GM12878 (cell line): ENCODE measurements around the gene ZCCHC24. TPM values are rescaled to one million over a fixed set of nuclear protein-coding genes. Genes with fewer than 3 reads are reported as not detected.

Experiments used
- ASH2L ChIP-seq: fragments of 300-600, 200-600 bp; sonication (generic); IDR thresholded peaks from 2 replicates; pipeline ENCODE4 v1.6.1; 2017; ENCODE audit warnings: low read depth, mild to moderate bottlenecking, borderline replicate concordance
- GABPA ChIP-seq: IDR thresholded peaks from 2 replicates; pipeline ENCODE4 v1.6.1; 2014; ENCODE audit warnings: antibody characterized with exemption, low read depth, mild to moderate bottlenecking, inconsistent platforms
- HDAC6 ChIP-seq: fragments of 200-600 bp; sonication (generic); IDR thresholded peaks from one replicate; pipeline ENCODE4 v1.8.0; 2017; ENCODE audit warnings: antibody characterized with exemption; ENCODE audit not compliant: unreplicated experiment
- NFYA ChIP-seq: IDR thresholded peaks from 2 replicates; pipeline ENCODE4 v1.6.1; 2011; ENCODE audit warnings: low read depth, mild to moderate bottlenecking, low read length, improper control_type of control experiment, borderline replicate concordance
- NFYB ChIP-seq: IDR thresholded peaks from 2 replicates; pipeline ENCODE4 v1.6.1; 2011; ENCODE audit warnings: low read depth, mild to moderate bottlenecking, low read length, improper control_type of control experiment, moderate library complexity; ENCODE audit not compliant: insufficient read depth
- POLR2A ChIP-seq: IDR thresholded peaks from 2 replicates; pipeline ENCODE4 v1.6.1; 2011; ENCODE audit warnings: low read depth, mild to moderate bottlenecking, low read length
- RAD21 ChIP-seq: IDR thresholded peaks from 2 replicates; pipeline ENCODE4 v1.6.1; 2011; ENCODE audit warnings: mild to moderate bottlenecking, low read depth, low read length, moderate library complexity; ENCODE audit not compliant: insufficient read depth
- SP1 ChIP-seq: IDR thresholded peaks from one replicate; pipeline ENCODE4 v1.6.1; 2011; ENCODE audit warnings: low read depth, low read length
- YBX1 ChIP-seq: fragments of 450-650 bp; IDR thresholded peaks from 2 replicates; pipeline ENCODE4 v1.6.1; 2016; ENCODE audit warnings: antibody characterized with exemption
- ZNF217 ChIP-seq: fragments of 450-650 bp; IDR thresholded peaks from 2 replicates; pipeline ENCODE4 v1.6.1; 2017; ENCODE audit warnings: antibody characterized with exemption, mild to moderate bottlenecking
- polyA plus RNA-seq, 11 experiments: library from polyadenylated mRNA; depleted of rRNA in 4 of 11; unstranded in 6 of 11; stranded (reverse) in 5 of 11; fragments of >200 nt; fragmentation: Nextera tagmentation in 4 of 11; fragmentation: Illumina TruSeq in 1 of 11; extraction: Ambion mirVana in 4 of 11; extraction: Trizol in 1 of 11; gene quantifications; 1 replicate in 1 of 11; 2 replicates in 10 of 11; pipeline versions ENCODE4 v1.2.1 to v1.2.3, GENCODE V29; 2011 to 2016; ENCODE audit warnings: inconsistent platforms in 2 of 11, missing spikeins in 2 of 11, low read depth in 1 of 11
- total RNA-seq, 4 experiments: library from RNA; depleted of rRNA in 3 of 4; stranded (reverse); fragments of >200 nt in 3 of 4; fragmentation: Illumina TruSeq in 1 of 4; extraction: Trizol in 1 of 4; gene quantifications; 2 replicates each; pipeline versions ENCODE4 v1.2.1 to v1.2.3, GENCODE V29; 2013 to 2021
- TF ChIP-seq, protein P1 (sequence below): fragments of 150-350 bp; IDR thresholded peaks from 2 replicates; pipeline ENCODE4 v1.6.1; 2016; ENCODE audit warnings: low read depth, low read length
- TF ChIP-seq, protein P2 (sequence below): IDR thresholded peaks from 2 replicates; pipeline ENCODE4 v1.6.1; 2012; ENCODE audit warnings: low read depth, low read length, improper control_type of control experiment
- TF ChIP-seq, protein P3 (sequence below): IDR thresholded peaks from 2 replicates; pipeline ENCODE4 v1.6.1; 2012; ENCODE audit warnings: low read depth, low read length, improper control_type of control experiment
- TF ChIP-seq, protein P4 (sequence below): fragments of 450-650 bp; IDR thresholded peaks from 2 replicates; pipeline ENCODE4 v1.6.1; 2017; ENCODE audit warnings: mild to moderate bottlenecking

The ZCCHC24 gene
- total and polyA plus RNA-seq, 10 of the 15 experiments (the other 5 are each of a cell fraction or from before 2014, with no cell fraction given), result 0.02 to 0.62 (median 0.04) TPM; not detected in 4

DNA sequence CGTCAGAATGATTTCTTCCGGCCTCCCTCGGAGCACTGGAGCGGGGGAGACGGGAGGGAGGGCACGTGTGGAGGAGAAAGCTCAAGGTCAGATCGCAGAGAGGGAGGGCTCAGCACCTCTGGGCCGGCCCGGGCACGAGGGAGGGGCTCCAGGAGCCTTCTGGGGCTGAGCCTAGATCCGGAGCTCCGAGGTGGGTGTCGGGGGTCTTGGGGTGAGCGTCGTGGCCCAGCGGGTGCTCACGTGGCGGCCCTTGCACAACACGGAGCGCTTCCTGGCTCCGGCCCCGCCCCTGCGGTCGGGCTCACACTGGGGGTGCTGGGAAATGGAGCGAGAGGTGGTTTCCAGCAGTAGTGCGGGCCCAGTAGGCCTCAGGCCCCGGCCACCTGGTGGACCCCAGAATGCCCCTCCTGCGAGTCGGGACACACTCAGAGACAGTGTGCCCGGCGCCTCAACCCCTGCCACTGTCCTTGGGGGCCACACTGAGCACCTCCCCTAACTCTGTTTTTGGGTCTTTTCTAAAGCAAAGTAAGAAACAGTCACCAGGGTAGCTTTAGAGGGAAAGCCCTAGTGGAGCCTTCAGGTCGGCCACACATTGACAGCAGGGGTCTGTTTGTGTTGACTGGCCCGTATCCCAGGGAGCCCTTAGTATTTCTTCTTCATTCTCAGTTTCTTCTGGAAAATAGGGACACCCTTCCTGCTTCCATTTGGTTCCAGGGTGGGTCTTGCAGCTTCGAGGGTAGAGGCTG, 97.4 kb downstream of the ZCCHC24 start (continued):
- TF ChIP-seq, protein P1, sequence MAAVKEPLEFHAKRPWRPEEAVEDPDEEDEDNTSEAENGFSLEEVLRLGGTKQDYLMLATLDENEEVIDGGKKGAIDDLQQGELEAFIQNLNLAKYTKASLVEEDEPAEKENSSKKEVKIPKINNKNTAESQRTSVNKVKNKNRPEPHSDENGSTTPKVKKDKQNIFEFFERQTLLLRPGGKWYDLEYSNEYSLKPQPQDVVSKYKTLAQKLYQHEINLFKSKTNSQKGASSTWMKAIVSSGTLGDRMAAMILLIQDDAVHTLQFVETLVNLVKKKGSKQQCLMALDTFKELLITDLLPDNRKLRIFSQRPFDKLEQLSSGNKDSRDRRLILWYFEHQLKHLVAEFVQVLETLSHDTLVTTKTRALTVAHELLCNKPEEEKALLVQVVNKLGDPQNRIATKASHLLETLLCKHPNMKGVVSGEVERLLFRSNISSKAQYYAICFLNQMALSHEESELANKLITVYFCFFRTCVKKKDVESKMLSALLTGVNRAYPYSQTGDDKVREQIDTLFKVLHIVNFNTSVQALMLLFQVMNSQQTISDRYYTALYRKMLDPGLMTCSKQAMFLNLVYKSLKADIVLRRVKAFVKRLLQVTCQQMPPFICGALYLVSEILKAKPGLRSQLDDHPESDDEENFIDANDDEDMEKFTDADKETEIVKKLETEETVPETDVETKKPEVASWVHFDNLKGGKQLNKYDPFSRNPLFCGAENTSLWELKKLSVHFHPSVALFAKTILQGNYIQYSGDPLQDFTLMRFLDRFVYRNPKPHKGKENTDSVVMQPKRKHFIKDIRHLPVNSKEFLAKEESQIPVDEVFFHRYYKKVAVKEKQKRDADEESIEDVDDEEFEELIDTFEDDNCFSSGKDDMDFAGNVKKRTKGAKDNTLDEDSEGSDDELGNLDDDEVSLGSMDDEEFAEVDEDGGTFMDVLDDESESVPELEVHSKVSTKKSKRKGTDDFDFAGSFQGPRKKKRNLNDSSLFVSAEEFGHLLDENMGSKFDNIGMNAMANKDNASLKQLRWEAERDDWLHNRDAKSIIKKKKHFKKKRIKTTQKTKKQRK, result no peak
- no peak for TF ChIP-seq RAD21
- no peak for TF ChIP-seq GABPA
- no peak for TF ChIP-seq NFYB
- TF ChIP-seq, protein P2, sequence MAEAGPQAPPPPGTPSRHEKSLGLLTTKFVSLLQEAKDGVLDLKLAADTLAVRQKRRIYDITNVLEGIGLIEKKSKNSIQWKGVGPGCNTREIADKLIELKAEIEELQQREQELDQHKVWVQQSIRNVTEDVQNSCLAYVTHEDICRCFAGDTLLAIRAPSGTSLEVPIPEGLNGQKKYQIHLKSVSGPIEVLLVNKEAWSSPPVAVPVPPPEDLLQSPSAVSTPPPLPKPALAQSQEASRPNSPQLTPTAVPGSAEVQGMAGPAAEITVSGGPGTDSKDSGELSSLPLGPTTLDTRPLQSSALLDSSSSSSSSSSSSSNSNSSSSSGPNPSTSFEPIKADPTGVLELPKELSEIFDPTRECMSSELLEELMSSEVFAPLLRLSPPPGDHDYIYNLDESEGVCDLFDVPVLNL, result no peak
- no peak for TF ChIP-seq HDAC6
- no peak for TF ChIP-seq NFYA
- TF ChIP-seq ZNF217, result no peak
- TF ChIP-seq SP1, result no peak
- TF ChIP-seq POLR2A, result peak; percentile 71
- no peak for TF ChIP-seq ASH2L
- TF ChIP-seq, protein P3, sequence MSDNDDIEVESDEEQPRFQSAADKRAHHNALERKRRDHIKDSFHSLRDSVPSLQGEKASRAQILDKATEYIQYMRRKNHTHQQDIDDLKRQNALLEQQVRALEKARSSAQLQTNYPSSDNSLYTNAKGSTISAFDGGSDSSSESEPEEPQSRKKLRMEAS, result peak; percentile 95
- TF ChIP-seq YBX1, result no peak
- TF ChIP-seq, protein P4, sequence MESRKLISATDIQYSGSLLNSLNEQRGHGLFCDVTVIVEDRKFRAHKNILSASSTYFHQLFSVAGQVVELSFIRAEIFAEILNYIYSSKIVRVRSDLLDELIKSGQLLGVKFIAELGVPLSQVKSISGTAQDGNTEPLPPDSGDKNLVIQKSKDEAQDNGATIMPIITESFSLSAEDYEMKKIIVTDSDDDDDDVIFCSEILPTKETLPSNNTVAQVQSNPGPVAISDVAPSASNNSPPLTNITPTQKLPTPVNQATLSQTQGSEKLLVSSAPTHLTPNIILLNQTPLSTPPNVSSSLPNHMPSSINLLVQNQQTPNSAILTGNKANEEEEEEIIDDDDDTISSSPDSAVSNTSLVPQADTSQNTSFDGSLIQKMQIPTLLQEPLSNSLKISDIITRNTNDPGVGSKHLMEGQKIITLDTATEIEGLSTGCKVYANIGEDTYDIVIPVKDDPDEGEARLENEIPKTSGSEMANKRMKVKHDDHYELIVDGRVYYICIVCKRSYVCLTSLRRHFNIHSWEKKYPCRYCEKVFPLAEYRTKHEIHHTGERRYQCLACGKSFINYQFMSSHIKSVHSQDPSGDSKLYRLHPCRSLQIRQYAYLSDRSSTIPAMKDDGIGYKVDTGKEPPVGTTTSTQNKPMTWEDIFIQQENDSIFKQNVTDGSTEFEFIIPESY, result no peak
